Right renal pelvis (tissue), 4 donors: ENCODE data around the gene PBX2. TPM values are rescaled to one million over a fixed set of nuclear protein-coding genes. Genes with fewer than 3 reads are reported as not detected.
A peak's percentile ranks its signal among the peaks of the same experiment; 100 is the strongest.
"Not testable (repeated sequence)": the region's sequence is repeated elsewhere in the genome, so short reads cannot be mapped to it uniquely, and the experiment has no call there.

Source experiments
- DNase-seq, 4 donors: peaks; one replicate each; pipeline ENCODE4 v3.0.0-alpha.2; 2013; ENCODE audit warnings: low read depth in 4 of 4, low spot score in 3 of 4, missing footprints in 1 of 4
- polyA plus RNA-seq, 4 donors: library from polyadenylated mRNA; unstranded; fragments of 120-200 nt; gene quantifications; one replicate each; pipeline ENCODE4 v1.2.1, GENCODE V29; 2013; ENCODE audit not compliant: insufficient read length in 4 of 4

PBX2 gene
- 100 to 1,000 TPM; 171 to 198 (median 176) TPM for polyA plus RNA-seq

DNA sequence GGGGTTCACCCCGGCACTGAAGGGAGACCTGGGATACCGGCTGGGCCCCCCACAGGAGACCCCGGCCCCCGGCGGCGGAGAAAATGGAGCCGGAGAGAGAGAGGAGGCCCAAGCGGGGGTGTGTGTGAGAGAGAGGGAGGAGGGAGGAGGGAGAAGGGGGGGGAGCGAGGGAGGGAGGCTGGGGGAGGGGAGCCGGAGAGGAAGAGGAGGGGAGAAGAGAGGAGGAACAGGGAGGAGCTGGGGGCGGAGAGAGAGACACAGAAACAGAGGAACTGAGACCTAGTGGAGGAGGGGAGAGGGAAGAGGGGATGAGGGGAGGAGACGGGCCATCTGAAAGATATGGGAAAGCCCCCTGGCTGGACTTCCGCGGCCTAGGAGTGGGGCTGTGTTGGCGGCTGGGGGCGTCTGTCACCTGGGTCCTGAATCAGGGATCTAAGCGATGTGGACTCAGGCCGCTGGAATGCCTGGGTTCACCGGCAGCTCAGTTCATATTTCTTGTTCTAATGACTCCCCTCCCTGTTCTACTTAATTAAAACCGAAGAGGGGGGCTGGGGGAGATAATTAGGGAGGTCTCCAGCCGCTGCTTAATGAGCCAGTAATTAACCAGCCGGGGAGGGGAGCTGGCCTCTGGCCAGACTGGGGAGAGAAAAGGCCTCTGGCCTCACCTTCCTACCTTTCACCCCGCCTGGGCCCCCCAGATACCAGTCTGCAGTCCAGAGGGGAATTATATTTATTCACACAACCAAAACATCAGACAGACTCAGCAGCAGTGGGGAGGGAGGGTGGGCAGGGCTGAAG is at the start of gene PBX2:
TSS of gene PBX2 (minus strand) at position 149 of the 798 bp plus-strand sequence. CDS start 287 bp downstream, outside the sequence.
- DNase-seq: peak; percentile 83 to 91 (median 89)

DNA sequence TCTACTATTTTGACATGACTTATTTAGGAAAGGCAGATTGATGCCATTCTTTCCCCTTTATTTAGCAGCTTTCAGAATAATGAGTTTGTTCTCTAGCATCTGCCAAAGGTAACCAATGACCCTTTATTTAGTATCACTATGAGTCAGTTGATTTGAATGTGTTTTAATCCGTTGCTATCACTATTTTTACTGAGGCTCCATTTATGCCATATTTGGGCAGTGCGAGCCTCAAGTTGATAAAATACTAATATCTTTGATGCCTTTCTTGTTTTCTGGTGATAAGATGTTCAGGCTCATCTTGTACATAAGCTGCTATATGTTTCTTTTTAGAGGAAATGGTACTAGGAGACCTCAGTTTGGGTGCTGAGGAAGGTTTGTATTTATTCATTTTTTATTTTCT is 49.5 kb upstream of the PBX2 start:
- DNase-seq: no peak

GRCh38 chr6:32234934-32235333 is 44.9 kb upstream of the PBX2 start:
- no peak for DNase-seq

DNA sequence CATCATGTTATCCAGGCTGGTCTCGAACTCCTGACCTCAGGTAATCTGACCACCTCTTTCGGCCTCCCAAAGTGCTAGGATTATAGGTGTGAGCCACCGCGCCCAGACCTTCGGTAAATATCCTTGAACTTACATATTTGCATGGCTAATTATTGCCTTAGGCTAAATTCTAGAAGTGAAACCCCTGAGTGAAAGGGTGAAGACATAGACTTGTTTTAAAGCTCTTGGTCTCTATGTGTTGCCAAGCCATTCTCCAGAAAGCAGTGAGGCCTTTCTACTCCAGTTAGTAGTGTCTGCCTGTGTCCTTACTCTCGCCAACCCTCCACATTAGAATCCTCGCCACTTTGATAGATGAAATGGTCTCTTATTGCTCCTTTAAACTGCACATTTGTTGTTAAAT is 36.4 kb upstream of the PBX2 start:
- DNase-seq: no peak

- DNase-seq: no peak
Observed at GRCh38 chr6:32224696-32225095, 34.7 kb upstream of the PBX2 start.

- no peak for DNase-seq
Observed at GRCh38 chr6:32223258-32224235, 33.5 kb upstream of the PBX2 start, which contains the start of gene NOTCH4. Gene NOTCH4, minus strand, starts transcription at chr6:32224067. Its CDS starts 139 bp downstream, at chr6:32223928.

- DNase-seq: no peak
Observed at GRCh38 chr6:32222333-32223230, 32.6 kb upstream of the PBX2 start.

DNA sequence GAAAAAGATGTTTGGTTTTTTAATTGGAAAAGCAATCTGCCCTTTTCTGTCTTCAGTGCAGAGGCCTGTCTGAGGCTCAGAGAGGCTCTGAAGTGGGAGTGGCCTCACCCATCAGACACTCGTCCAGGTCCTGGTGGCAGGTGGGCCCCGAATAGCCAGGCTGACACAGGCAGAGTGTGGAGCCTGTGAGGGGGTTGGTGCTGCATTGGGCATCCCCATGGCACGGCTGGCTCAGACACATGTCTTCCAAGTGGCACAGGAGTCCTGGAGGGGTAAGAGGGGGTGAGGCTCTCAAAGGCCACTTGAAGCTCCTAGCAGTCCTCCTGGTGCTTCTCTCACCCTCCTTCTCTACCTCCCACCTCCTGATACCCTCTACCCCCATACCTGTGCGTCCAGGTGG is 30.0 kb upstream of the PBX2 start:
- DNase-seq: no peak

DNA sequence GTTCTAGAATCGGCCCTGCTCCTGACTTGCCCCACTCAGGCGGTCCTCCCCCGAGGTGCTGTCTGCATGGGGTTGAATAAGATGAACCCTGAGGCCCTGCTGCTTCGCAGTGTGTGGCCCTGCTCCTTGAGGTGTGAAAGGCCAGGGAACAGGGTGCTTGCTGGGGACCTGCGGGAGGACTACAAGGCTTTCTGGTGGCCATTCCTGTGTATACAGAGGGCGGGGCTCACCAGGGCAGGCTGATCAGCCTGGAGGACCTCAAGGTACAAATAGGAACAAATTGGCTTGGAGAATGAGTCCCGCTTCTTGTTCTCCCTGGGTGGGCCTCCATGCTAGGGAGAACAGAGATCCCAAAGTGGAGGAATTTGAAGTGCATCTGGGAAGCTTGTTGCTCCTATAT is 28.2 kb upstream of the PBX2 start:
- no peak for DNase-seq

DNA sequence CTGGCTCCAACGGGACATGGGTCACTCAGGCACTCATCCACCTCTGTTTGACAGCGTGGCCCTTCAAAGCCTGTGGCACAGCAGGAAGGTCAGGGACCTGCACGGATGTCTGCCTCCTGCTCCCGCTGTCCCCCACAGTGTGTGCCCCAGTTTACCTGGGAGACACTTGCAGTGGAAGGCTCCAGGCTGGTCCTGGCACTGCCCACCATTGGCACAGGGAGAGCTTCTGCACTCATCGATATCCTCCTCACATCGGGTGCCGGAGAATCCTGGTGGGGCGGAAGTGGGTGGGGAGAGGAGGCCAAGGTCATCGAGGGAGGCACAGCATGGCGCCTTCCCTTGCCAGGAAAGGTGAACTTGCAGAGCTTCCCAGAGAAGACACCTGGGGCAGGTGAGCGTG is 27.0 kb upstream of the PBX2 start:
- DNase-seq: no peak

DNA sequence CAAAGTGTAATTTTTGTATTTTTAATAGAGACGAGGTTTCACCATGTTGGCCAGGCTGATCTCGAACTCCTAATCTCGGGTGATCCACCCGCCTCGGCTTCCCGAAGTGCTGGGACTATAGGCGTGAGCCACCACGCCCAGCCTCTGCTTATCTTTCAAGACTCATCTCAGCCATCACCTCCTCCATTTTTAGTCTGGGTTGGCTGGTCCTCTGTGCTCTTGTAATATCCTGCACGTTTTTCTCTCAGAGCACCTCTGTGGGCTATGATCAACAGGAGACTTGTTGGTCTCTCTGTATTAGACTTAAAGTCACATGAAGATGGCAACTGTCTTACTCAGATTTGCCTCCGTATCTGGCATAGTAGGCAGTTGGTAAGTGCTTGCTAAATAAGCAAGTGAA is 26.3 kb upstream of the PBX2 start:
- DNase-seq: no peak

GRCh38 chr6:32215617-32216016 is 25.6 kb upstream of the PBX2 start:
- DNase-seq: no peak

- DNase-seq: no peak
Observed at GRCh38 chr6:32214126-32214525, 24.1 kb upstream of the PBX2 start.

GRCh38 chr6:32213649-32214048 is 23.6 kb upstream of the PBX2 start:
- DNase-seq: no peak

DNA sequence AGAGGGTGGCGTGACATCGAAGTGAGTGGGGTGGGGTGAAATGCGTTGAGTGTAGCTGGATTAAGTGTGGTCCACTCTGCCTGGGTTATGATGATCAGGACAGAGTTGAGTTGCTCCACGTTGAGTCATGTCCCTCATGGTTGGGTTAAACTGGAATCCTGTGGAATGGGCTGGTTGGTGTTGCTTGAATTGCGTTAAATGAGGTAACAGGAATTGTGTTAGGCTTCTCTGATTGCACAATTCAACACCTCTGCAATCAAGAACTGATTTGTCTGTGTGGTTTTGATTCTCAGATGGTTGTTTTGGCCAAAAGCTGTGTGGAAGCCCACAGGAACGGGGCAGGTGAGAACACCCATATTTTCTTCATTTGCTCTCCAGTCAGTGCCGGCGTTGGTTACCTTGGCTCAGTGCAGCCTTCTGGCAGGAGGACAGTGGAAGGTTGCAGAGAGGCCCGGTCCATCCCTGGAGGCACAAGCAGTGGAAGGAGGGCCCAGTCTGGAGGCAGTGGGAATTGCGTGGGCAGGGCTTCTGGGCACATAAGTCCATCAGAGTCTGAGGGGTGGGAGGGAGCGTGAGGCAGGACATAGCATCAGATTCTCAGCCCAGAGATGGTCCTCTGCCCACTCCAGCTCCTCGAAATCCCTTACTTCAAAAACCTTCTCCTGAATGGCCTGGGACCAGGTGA is 22.2 kb upstream of the PBX2 start:
- DNase-seq: no peak

GRCh38 chr6:32211432-32211831 is 21.4 kb upstream of the PBX2 start:
- DNase-seq: not testable (repeated sequence)

DNA sequence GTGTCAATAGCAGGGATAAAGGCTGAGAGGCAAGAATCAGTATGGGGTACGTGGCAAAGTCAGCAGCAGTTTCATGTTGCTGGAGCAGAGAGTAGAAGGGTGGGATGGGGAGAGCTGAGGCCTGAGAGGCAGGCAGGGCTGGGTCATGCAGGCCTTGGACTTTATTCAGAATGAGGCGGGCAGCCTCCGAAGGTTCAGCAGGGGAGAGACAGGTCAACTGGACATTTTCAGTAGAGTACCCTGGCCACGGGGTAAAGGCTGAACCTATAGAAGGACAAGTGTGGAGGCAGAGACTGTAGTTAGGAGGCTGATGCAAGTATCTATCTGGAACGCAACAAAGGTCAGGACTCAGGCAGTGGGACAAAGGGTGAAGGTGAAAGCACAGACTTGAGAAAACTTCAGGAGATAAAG is 20.2 kb upstream of the PBX2 start:
- no peak for DNase-seq

DNA sequence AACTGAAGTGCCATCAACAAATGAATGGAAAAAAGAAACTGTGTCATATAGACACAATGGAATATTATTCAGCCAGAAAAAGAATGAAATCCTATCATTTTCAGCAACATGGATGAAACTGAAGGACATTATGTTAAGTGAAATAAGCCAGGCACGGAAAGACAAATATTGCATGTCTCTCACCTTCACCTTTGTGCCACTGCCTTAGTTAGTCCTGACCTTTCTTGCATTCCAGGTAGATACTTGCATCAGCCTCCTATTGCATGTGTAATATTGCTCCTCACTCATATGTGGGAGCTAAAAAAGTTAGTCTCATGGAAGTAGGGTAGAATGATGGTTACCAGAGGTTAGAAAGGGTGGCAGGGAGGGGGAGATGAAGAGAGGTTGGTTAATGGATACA is 19.0 kb upstream of the PBX2 start:
- no peak for DNase-seq

- no peak for DNase-seq
Observed at GRCh38 chr6:32204268-32204715, 14.3 kb upstream of the PBX2 start.
